Erythroblast (primary cell): ENCODE data around the gene TKT.

Experiments
- DNase-seq, 2 experiments: peaks; one replicate each; lab custom pipeline; 2025; lab: John Stamatoyannopoulos, UW
- GATA1 ChIP-seq: IDR thresholded peaks from 2 replicates; pipeline ENCODE4 v1.6.1; 2011; ENCODE audit warnings: low read depth, mild to moderate bottlenecking, control low read depth, low read length, moderate library complexity
- POLR2A ChIP-seq: IDR thresholded peaks from 2 replicates; pipeline ENCODE4 v1.6.1; 2011; ENCODE audit warnings: mild to moderate bottlenecking, low read length

The TKT gene

GRCh38 chr3:53240989-53241972 lies 14.5 kb downstream of the TKT start:
- TF ChIP-seq GATA1 (no peak), POLR2A (no peak)
- no peak for DNase-seq

- TF ChIP-seq POLR2A (no peak), GATA1 (no peak)
- no peak for DNase-seq
Measured at GRCh38 chr3:53239800-53240199, 16.0 kb downstream of the TKT start.

DNA sequence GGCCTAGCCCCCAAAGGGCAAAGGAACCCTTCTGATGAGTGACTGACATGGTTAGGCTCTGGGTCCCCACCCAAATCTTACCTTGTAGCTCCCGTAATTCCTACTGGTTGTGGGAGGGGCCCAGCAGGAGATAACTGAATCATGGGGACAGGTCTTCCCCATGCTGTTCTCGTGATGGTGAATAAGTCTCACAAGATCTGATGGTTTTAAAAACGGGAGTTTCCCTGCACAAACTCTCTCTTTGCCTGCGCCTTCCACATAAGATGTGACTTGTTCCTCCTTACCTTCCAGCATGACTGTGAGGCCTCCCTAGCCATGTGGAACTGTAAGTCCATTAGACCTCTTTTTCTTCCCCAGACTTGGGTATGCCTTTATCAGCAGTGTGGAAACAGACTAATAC lies 16.9 kb downstream of the TKT start:
- DNase-seq, result no peak
- no peak for TF ChIP-seq GATA1
- TF ChIP-seq POLR2A, result no peak

DNA sequence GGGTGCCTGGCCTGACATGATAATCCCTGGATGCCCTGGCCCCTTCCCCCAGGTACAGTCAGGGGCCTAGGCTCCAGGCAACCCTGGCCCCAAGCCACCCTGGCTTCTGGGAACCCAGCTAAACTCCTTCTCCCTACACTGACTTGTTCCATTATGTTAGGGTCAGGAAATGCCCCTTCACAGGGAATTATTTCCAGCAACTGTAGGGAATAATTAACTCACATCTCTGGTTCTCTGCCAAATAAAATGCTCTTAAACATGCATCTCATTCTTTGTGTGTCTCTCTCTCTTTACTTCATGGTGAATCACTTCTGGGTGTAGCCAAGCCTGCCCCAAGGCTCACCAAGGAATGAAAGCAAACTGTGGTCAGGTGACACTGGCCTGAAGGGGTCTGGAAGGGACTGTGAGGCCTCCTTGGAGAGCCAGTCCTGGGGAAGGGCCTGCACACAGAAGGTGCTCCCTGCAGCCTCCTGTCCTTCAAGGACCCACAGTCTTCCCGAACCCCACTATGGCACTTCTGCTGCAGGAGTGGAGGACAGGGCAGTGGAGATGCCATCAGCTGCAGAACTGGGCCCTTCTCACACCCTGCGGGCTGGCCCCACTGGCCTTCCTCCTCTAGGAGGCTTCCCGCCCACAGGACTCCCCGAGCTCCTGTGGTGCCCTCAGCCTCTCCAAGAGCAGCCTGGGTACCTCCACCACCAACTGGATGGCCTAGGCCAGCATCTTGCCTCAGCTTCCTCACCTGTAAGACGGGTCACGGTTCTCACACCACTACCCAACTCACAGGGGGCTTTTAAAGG lies 17.6 kb downstream of the TKT start:
- peak; percentile 18 to 42 for DNase-seq
- TF ChIP-seq GATA1 (no peak), POLR2A (no peak)

- TF ChIP-seq POLR2A (no peak), GATA1 (no peak)
Measured at GRCh38 chr3:53236112-53236841, 19.5 kb downstream of the TKT start.

GRCh38 chr3:53235545-53235944 lies 20.3 kb downstream of the TKT start:
- no peak for TF ChIP-seq GATA1
- TF ChIP-seq POLR2A, result no peak

More at GRCh38 chr3:53236112-53236841, 19.5 kb downstream of the TKT start:
- DNase-seq, result peak; percentile 88 to 92

DNA sequence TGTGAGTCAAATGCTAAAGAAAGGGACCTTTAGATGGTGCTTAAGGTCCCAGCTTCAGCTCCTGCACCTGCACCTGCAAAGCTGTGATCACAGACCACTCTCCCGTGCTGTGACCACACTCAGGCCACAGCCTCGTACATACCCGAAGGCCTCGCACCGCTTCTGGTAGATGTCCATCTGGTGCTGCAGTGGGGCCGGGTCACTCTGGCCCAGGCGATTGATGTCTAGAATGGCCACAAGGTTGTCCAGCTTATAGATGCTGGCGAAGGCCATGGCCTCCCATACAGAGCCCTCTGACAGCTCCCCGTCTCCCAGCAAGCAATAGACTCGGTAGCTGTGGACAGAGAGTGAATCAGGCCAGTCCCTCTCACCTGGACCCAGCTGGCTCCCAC lies 21.0 kb downstream of the TKT start:
- DNase-seq, result no peak
- TF ChIP-seq GATA1 (no peak), POLR2A (no peak)

More at GRCh38 chr3:53235545-53235944, 20.3 kb downstream of the TKT start:
- no peak for DNase-seq

DNA sequence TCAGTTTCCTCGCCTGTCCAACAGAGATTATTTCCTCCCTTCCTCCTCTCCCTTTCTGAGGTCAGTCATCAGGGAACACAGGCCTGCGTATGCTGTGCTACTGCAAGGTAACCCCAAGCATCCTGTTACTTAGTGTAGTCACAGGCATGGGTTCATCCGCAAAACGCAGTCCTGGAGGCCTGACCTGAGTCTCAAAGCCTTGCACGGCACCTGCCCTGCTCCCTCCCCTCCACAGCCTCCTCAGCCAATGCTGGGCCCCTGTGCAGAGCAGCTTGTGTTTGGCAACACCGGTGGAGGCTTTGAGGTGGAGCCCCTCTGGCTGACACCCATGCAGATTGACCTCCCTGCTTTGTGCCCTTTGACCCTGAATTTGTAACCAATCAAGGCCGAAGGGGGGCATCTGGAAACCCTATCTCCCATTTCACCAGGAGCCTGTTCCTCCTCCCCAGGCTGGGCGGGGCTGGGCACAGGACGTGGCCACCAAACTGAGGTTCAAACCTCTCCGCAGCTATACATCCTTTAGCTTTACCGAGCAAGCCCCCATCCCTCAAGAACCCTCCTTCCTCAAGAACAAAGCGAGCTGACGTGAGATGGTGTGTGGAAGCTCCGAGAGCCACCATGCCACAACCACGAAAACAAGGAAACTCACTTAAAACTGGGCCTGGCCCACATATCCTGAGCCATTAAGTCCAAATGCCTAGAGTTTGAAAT lies 21.5 kb downstream of the TKT start:
- TF ChIP-seq GATA1 (no peak), POLR2A (no peak)
- DNase-seq, result no peak

- no peak for TF ChIP-seq POLR2A
- no peak for TF ChIP-seq GATA1
- no peak for DNase-seq
Measured at GRCh38 chr3:53232641-53233377, 23.0 kb downstream of the TKT start.

DNA sequence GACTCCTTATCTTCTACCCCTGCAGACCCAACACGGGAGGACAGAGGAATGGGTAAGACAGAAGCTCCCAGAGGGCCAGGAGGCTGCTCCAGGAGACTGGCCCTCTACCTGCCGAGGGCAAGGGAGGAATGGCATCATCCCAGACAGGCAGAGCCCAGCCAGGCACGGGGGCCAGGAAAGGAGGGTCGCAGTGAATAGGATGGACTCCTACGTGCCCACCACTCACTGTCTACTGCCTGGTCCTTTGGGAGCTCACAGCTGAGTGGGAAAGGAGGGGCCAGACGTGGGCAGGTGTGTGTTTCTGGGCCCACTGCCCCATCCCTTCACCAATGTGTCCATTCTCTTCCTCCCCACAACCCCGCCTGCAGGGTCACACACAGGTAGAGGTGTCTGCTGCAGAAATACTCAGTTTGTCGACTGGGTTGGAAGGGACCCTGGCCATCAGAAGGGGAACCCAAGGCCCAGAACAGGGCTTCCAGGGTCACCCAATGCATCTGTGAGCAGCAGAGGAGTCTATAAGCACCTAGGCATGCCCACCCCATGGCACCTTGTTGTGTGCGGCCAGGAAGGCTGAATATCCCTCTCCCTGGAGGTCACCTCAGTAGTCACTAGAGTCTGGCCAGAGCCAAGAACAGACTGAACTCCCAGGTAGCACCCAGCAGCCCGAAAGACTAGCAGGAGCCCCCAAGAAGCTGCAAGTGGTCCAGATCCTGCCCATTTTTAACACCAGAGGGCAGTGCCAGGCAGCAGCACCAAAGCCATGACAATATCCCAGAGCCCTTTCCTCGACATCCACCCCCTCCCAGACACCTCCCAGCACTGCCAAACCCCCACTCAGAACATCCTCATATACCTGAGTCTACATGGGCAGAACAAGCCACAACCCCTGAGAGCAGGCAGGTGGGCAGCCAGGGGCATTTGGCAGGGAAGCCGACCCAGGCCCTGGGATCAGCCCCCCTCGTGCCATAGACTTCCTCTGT lies 24.0 kb downstream of the TKT start:
- no peak for TF ChIP-seq GATA1
- no peak for TF ChIP-seq POLR2A
- DNase-seq, result no peak

- DNase-seq, result no peak
- no peak for TF ChIP-seq POLR2A
- no peak for TF ChIP-seq GATA1
Measured at GRCh38 chr3:53230789-53231188, 25.0 kb downstream of the TKT start.
